ENCODE data around the gene MAP2K2.

The MAP2K2 gene

GRCh38 chr19:4043966-4044715, 79.8 kb downstream of the MAP2K2 start:
- DNase-seq (ENCODE audit: low spot score), result no peak

- DNase-seq (ENCODE audit: low spot score), result no peak
Observed at GRCh38 chr19:4043401-4043800, 80.5 kb downstream of the MAP2K2 start.

DNA sequence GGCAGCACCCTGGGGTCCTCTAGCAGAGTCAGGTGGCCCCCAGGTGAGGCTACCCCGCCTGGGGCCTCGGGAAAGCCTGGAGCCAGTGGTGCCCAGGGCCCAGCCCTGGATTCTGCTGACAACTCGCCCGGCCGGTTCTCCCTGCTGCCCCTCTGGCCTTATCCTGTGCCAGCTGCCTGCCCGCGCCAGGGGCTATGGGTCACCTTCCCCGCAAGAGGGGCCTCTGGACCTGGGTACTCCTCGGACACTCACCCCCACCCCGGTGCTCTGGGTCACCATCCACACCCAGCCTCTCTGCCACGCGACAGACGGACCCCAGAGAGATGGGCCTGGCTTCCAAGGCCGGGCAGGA, 81.2 kb downstream of the MAP2K2 start:
- no peak for DNase-seq (ENCODE audit: low spot score)

DNA sequence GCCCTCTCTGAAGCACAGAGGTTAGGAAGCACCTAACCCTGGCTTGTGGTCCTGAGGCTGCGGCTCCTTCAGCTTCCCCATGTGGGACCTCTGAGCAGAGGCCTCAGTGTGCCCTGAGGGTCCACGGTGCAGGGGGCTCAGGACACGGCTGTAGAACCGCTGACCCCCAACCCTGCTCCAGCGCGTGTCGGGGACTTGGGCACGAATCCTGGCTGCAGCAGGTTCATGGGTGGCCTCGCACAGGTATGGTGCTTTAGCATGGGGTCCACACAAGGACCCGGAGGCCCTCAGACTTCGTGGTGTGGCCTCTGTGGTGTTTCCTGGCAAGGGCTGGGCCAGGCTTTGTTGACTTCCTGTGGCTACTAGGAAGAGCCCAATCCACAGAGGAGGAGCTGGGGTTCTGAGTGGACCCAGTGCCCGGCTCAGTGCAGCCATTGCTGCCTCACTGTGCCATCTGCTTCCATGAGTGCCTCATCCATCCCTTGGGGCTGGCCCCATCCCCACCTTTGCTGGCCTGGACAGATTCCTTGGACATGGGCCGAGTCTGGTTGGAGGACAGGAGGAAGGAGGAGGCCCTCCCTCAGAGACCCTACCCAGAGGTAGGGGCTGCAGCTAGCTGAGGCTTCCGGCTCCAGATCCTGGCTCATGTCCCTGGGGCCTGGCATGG, 81.7 kb downstream of the MAP2K2 start:
- no peak for DNase-seq (ENCODE audit: low spot score)

Measured in iPS-NIHi11 (cell line).